Stimulated activated naive CD8-positive, alpha-beta T cell treated with anti-CD3 and anti-CD28 coated beads, Interleukin-15, amount 100 ng/mL, for 72 hours (primary cell): ENCODE data around the gene GSDME.

Experiments
- ATAC-seq: fragments of 150-1000 bp; cut with Tn5 transposase; 2 replicates; pipeline ENCODE4 v1.10.0; 2021; ENCODE audit warnings: mild to moderate bottlenecking, moderate library complexity
- DNase-seq, 2 donors: peaks; one replicate each; pipeline ENCODE4 v3.0.0; 2021 to 2022
- H3K27ac Mint-ChIP-seq, 2 donors: one replicate each; pipeline ENCODE4 v1.8.0; 2022; ENCODE audit warnings: mild to moderate bottlenecking in 2 of 2, mixed read lengths in 2 of 2, moderate library complexity in 2 of 2
- H3K27me3 Mint-ChIP-seq: one replicate; pipeline ENCODE4 v1.8.0; 2022; ENCODE audit warnings: mixed read lengths
- H3K4me1 Mint-ChIP-seq: one replicate; pipeline ENCODE4 v1.8.0; 2022; ENCODE audit warnings: mild to moderate bottlenecking, mixed read lengths
- H3K4me3 Mint-ChIP-seq, 2 donors: one replicate each; pipeline ENCODE4 v1.8.0; 2022; ENCODE audit warnings: mild to moderate bottlenecking in 2 of 2, mixed read lengths in 2 of 2, moderate library complexity in 1 of 2
- H3K9me3 Mint-ChIP-seq, 2 donors: one replicate each; pipeline ENCODE4 v1.8.0; 2022; ENCODE audit warnings: mixed read lengths in 2 of 2

Gene GSDME

DNA sequence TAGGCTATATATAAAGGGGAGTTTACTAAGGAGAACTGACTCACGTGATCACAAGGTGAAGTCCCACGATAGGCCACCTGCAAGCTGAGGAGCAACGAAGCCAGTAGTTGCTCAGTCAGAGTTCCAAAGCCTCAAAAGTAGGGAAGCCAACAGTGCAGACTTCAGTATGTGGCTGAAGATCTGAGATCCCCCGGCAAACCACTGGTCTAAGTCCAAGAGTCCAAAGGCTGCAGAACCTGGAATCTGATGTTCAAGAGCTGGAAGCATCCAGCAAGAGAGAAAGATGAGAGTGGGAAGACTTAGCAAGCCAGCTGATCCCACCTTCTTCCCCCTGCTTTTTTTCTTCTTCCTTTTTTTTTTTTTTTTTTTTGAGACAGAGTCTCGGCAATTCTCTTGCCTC is 27.0 kb upstream of the GSDME start:
- H3K27ac Mint-ChIP-seq, result no peak overlapping the region
- peaks cover 6% of the 10 kb centered on the region for H3K4me1 Mint-ChIP-seq
- peaks cover 8 to 11% of the 10 kb centered on the region in 2 donors for H3K9me3 Mint-ChIP-seq
- ATAC-seq (no peak), DNase-seq (no peak)
- H3K4me3 Mint-ChIP-seq, result no peak overlapping the region
- H3K27me3 Mint-ChIP-seq, result no peaks in the 10 kb centered on the region

- Mint-ChIP-seq H3K4me1 (peaks cover 6% of the 10 kb centered on the region), H3K4me3 (no peak overlapping the region), H3K27me3 (no peaks in the 10 kb centered on the region), H3K9me3 (peaks cover 8 to 11% of the 10 kb centered on the region in 2 donors), H3K27ac (no peak overlapping the region)
- ATAC-seq, result no peak
- no peak for DNase-seq
These were observed 26.4 kb upstream of the GSDME start for GRCh38 chr7:24783698-24784097.

- Mint-ChIP-seq H3K27ac (no peak overlapping the region), H3K4me3 (no peak overlapping the region), H3K9me3 (peaks cover 8 to 11% of the 10 kb centered on the region in 2 donors), H3K4me1 (no peaks in the 10 kb centered on the region), H3K27me3 (no peaks in the 10 kb centered on the region)
- no peak for ATAC-seq
- no peak for DNase-seq
These were observed 23.8 kb upstream of the GSDME start for GRCh38 chr7:24781106-24781505.

- H3K27me3 Mint-ChIP-seq, result no peaks in the 10 kb centered on the region
- peaks cover 8 to 10% of the 10 kb centered on the region in 2 donors for H3K9me3 Mint-ChIP-seq
- H3K4me1 Mint-ChIP-seq, result no peaks in the 10 kb centered on the region
- no peak for DNase-seq
- no peak overlapping the region for H3K4me3 Mint-ChIP-seq
- ATAC-seq, result no peak
- H3K27ac Mint-ChIP-seq, result no peak overlapping the region
These were observed 22.0 kb upstream of the GSDME start for GRCh38 chr7:24779283-24779655.

- DNase-seq (peak in 1 of 2 donors; percentile 24), ATAC-seq (peak; percentile 75)
- peaks cover 3% of the 10 kb centered on the region for H3K4me1 Mint-ChIP-seq
- no peak overlapping the region for H3K4me3 Mint-ChIP-seq
- no peaks in the 10 kb centered on the region for H3K27me3 Mint-ChIP-seq
- peak overlapping the region in 1 of 2 donors; percentile 59 for H3K27ac Mint-ChIP-seq
- peaks cover 5% of the 10 kb centered on the region in 2 donors for H3K9me3 Mint-ChIP-seq
These were observed 21.4 kb upstream of the GSDME start for GRCh38 chr7:24778543-24779282.

- no peak for DNase-seq
- no peak for ATAC-seq
- Mint-ChIP-seq H3K9me3 (no peaks in the 10 kb centered on the region), H3K27me3 (no peaks in the 10 kb centered on the region), H3K4me1 (peaks cover 8% of the 10 kb centered on the region), H3K4me3 (no peak overlapping the region), H3K27ac (peak overlapping the region in 1 of 2 donors; percentile 54)
These were observed 20.5 kb upstream of the GSDME start for GRCh38 chr7:24777806-24778205.

- DNase-seq (no peak), ATAC-seq (no peak)
- Mint-ChIP-seq H3K27ac (peak overlapping the region in 1 of 2 donors; percentile 15), H3K4me3 (no peak overlapping the region), H3K27me3 (peaks cover 10% of the 10 kb centered on the region), H3K4me1 (peaks cover 19% of the 10 kb centered on the region), H3K9me3 (peaks cover 8 to 9% of the 10 kb centered on the region in 2 donors)
These were observed 16.4 kb upstream of the GSDME start for GRCh38 chr7:24773646-24774045.

GRCh38 chr7:24769851-24770250 is 12.6 kb upstream of the GSDME start:
- Mint-ChIP-seq H3K4me3 (no peak overlapping the region), H3K27me3 (peaks cover 36% of the 10 kb centered on the region), H3K4me1 (peaks cover 19% of the 10 kb centered on the region), H3K27ac (no peak overlapping the region), H3K9me3 (peaks cover 8 to 9% of the 10 kb centered on the region in 2 donors)
- no peak for DNase-seq
- no peak for ATAC-seq

- DNase-seq (no peak), ATAC-seq (no peak)
- Mint-ChIP-seq H3K9me3 (peaks cover 8 to 9% of the 10 kb centered on the region in 2 donors), H3K27me3 (peaks cover 42% of the 10 kb centered on the region), H3K4me1 (peaks cover 19% of the 10 kb centered on the region), H3K4me3 (no peak overlapping the region), H3K27ac (no peak overlapping the region)
These were observed 12.0 kb upstream of the GSDME start for GRCh38 chr7:24769014-24769830.

DNA sequence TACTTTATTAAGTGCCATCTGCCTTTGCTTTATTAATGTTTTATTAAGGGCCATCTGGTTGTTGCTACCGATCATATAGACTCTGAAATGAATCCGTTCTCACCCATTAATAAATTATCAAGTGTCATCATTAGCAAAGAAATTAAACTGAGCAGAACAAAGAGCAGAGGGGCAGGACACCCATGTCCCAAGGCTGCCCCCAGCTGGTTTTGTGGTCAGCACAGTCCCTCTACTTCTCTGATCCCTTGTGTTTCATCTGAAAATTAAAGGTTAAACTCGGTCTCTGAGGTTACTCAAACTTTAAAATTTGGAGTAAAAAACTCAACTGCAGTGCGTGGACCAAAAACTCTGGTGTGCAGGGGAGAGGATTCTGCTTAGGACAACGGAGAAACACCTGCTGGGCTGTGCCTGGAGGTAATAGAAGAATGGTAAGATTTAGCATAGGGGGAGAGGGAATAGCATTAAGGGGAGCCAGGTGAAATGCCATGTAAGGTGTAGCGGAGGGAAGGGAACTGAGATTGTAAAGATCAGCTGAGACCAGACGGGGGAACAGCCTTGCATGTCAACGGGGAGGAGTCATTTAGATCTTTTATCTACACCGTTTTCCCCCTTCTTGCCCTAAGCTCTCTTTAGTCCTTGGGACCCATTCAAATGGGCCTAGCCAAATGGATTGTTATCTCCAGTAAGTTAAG is 10.8 kb upstream of the GSDME start:
- Mint-ChIP-seq H3K4me1 (peaks cover 16% of the 10 kb centered on the region), H3K4me3 (no peak overlapping the region), H3K27ac (no peak overlapping the region), H3K9me3 (peaks cover 8 to 9% of the 10 kb centered on the region in 2 donors), H3K27me3 (peaks cover 54% of the 10 kb centered on the region)
- ATAC-seq (no peak), DNase-seq (no peak)

GRCh38 chr7:24764972-24765744 is 7.9 kb upstream of the GSDME start:
- ATAC-seq, result no peak
- Mint-ChIP-seq H3K4me3 (no peak overlapping the region), H3K27me3 (peaks cover 66% of the 10 kb centered on the region), H3K9me3 (no peaks in the 10 kb centered on the region), H3K27ac (no peak overlapping the region), H3K4me1 (peaks cover 17% of the 10 kb centered on the region)
- DNase-seq, result no peak

DNA sequence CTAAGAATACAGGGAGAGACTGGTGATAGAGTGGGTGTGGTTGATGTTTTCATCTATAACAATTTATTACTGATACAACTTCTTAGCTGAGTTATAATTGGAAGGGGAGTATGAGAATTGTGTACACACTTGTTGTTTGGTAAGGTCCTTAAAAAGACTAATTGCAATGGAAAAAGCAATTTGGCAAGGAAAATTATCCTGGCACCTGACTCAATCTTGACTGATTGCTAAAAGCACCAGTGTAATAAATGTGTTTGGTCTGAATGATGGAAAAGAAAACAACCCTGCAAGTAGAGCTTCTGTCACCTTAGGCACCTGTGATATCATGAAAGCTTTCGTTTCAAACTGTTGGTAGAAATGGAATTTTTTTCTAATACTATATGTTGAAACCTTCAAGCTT is 6.7 kb upstream of the GSDME start:
- H3K4me3 Mint-ChIP-seq, result no peak overlapping the region
- DNase-seq (no peak), ATAC-seq (no peak)
- H3K9me3 Mint-ChIP-seq, result no peaks in the 10 kb centered on the region
- peaks cover 74% of the 10 kb centered on the region for H3K27me3 Mint-ChIP-seq
- no peak overlapping the region for H3K27ac Mint-ChIP-seq
- peaks cover 10% of the 10 kb centered on the region for H3K4me1 Mint-ChIP-seq

DNA sequence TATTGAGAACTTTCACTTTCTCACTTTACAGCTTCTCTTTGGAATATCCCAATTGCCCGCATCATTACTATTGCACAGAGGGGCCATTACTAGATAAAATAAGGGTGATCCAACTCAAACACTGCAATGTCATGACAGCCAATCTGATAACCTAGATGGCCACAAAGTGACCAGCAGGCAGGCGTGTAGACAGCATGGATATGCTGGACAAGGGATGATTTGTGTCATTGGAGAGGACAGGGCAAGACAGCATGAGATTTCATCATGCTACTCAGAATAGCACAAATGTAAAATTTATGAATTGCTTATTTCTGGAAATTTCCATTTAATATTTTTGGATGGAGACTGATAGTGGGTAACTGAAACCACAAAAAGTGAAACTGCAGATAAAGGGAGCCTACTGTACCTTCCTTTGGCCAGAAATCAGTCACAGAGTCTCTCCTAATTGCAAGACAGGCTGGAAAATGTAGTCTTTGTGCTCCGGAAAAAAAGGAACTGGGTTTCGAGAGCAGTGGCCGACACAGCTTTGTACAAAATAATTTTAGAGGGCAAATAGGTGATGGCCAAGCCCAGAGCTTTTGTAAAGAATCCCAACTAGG is 6.1 kb upstream of the GSDME start:
- Mint-ChIP-seq H3K4me1 (peaks cover 7% of the 10 kb centered on the region), H3K4me3 (no peak overlapping the region), H3K9me3 (no peaks in the 10 kb centered on the region), H3K27me3 (peaks cover 79% of the 10 kb centered on the region), H3K27ac (no peak overlapping the region)
- ATAC-seq (no peak), DNase-seq (no peak)

GRCh38 chr7:24762771-24763170 is 5.5 kb upstream of the GSDME start:
- H3K27ac Mint-ChIP-seq, result no peak overlapping the region
- H3K27me3 Mint-ChIP-seq, result peaks cover 79% of the 10 kb centered on the region
- H3K4me1 Mint-ChIP-seq, result peaks cover 7% of the 10 kb centered on the region
- H3K4me3 Mint-ChIP-seq, result no peak overlapping the region
- no peaks in the 10 kb centered on the region for H3K9me3 Mint-ChIP-seq
- DNase-seq (no peak), ATAC-seq (no peak)

GRCh38 chr7:24760968-24761367 is 3.7 kb upstream of the GSDME start:
- Mint-ChIP-seq H3K27me3 (peaks cover 82% of the 10 kb centered on the region), H3K9me3 (no peaks in the 10 kb centered on the region), H3K27ac (no peak overlapping the region), H3K4me3 (no peak overlapping the region), H3K4me1 (peaks cover 18% of the 10 kb centered on the region)
- ATAC-seq (no peak), DNase-seq (no peak)
